ENCODE data around the gene CPA4. TPM values are rescaled to one million over a fixed set of nuclear protein-coding genes. Genes with fewer than 3 reads are reported as not detected.

Gene CPA4
- polyA plus RNA-seq, 12 donors, result 1.1 to 10.0 (median 2.1) TPM; not detected in 2

GRCh38 chr7:130274296-130274695, 18.7 kb upstream of the CPA4 start:
- no peak for DNase-seq

- DNase-seq, result peak; percentile 31
Measured at GRCh38 chr7:130274983-130275591, 17.9 kb upstream of the CPA4 start.

DNA sequence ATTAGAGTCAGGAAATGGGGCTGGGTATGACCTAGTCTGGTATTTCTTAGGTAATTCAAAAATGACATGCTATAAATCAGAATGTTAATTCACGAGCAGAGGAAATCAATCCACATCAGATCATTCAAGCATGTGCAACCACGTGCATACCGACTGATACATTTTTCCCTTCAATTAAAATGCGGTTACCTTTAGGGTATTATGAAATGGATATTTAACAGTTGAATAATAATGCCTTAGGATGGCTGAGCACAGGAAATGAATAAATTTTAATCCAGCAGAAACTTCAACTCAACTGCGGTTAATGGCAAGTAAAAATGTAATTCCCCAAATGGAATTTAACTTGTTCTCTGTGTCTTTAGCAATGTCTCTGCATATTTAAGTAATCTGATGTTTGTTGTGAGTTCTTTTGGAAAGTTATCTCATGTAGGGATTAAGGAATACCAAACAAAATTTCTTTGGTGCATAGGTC, 17.1 kb upstream of the CPA4 start:
- peak; percentile 35 for DNase-seq

DNA sequence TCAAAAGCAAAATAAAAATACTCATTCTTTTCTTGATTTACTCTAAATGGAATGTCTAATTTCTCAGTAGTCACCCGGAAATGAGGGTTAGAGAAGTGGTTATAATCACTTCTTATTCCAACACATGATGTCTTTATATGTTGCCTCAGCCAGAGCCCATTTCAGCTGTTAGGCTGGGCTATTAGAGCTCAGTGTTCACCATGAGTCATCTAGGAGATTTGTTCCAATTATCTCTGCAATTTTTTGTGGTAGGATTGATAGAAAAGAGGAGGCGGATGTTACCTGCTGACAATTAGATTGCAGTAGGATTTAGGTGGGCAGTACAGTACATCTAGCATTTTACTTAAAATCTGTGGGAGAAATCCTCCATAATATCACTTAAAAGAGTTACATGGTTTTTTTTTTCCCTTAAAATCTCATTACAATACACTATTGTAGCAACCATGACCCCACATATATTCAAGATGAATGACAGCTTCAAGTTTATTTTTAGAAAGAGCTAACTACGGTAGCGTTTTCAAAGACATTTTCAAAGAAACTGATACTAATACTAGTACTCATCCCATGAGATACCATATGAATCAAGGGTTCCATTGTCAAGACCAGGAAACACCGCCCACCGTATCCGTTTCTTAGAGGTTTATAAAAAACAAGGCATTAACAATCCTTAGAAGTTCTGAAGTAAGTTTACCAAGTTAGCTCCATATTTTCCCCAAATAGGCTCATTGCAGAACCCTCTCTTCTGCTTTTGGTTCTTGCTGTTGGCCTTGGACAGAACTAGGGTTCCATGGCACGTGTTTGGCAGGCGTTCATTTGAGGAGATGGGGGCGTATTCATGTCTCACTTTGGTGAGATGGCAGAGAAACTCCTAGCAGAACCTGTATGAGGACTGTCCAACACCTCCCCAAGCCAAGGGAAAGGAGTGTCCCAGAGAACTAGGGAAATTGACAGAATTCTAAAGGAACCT, 15.9 kb upstream of the CPA4 start:
- DNase-seq, result peak; percentile 43

GRCh38 chr7:130277763-130278643, 15.0 kb upstream of the CPA4 start:
- peak; percentile 85 for DNase-seq

- DNase-seq, result peak; percentile 92
Measured at GRCh38 chr7:130278860-130279259, 14.1 kb upstream of the CPA4 start.

- peak; percentile 51 for DNase-seq
Measured at GRCh38 chr7:130279286-130279685, 13.7 kb upstream of the CPA4 start.

GRCh38 chr7:130279906-130280305, 13.1 kb upstream of the CPA4 start:
- DNase-seq, result no peak

DNA sequence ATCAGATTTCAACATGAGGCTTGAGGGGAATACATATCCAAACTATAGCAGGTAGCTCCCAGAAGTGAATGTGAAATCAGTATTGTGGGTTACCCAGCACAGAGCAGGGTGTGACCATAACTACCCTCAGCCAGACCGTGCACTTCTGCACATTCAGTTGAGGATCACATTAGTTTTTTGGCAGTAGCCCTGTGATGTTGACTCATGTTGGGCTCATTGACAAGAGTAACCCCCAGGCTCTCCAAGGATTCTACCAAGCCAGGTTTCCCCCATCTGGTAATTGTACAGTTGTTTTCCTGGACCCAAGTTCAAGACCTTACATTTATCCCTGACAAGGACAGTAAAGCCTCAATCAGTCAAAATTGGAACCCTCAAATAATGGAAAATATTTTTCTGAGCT, 11.7 kb upstream of the CPA4 start:
- DNase-seq, result peak; percentile 93

DNA sequence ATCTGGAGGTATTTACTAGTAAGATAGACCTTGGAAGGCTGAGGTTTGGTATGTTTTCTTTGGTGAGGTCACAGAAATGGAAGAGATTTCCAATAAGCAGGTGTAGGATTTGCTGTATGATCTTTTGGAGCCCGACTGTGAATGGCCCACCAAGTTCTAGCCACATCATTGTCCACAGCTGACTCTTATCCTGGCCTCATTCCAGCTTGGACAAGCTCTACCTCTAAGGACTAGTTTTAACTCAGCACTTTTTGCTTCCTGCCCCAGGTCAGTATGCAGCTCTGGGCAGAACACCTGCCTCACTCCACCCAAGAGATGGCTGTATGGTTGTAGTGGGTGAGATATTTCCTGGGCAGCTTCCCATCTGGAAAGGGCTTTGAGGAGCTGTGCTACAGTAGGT, 6.1 kb upstream of the CPA4 start:
- no peak for DNase-seq

DNA sequence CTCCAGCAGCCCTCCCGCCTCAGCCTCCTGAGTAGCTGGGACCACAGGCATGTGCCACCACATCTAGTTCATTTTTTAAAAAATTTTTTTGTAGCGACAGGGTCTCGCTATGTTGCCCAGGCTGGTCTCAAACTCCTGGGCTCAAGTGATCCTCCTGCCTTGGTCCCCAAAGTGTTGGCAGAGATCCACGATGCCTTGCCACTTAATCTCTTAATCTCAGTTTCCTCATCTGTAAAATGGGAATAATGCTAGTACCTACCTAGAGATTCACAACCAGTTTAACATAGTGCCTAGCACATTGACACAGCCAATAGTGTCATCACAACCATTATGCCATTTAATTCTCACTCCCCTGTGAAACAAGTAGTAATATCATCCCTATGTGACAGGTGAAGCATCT, 4.8 kb upstream of the CPA4 start:
- DNase-seq, result no peak

GRCh38 chr7:130288829-130289228, 4.1 kb upstream of the CPA4 start:
- DNase-seq, result no peak

- DNase-seq, result no peak
Measured at GRCh38 chr7:130289478-130289877, 3.5 kb upstream of the CPA4 start.

DNA sequence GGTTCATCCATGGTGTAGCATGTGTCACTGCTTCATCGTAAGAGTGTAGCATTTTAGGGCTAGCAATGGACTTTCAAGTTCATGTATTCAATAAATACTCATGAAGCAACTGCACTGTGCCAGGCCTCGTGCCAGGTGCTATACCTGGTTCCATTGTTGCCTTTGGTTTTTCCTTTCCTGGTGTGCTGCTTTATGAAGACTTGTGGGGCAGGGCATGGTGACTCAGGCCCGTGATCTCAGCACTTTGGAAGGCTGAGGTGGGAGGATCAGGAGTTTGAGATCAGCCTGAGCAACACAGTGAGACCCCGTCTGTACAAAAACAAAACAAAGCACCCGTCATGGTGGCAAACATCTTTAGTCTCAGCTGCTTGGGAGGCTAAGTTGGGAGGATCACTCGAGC, 2.2 kb upstream of the CPA4 start:
- no peak for DNase-seq

GRCh38 chr7:130293521-130293920, 560 bp downstream of the CPA4 start:
- no peak for DNase-seq

DNA sequence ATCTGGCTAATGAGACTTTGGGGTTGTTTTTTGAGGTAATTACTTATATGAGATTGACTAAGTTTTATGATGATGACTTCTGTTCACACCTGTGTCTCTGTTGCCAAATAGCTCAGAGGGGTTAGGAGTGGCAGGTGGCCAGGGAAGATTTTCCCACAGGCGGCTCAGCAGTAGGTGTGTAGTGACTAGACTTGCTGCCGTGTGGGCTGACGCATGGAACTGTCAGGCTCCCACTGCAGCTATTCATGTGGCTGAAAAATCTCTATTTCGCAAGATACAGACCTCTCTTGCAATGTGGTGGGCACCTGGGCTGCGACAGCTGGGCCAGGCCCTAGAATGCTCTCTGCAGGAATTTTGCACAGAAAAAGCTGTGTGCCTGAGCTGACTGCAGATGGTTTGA, 1.4 kb downstream of the CPA4 start:
- DNase-seq, result no peak

DNA sequence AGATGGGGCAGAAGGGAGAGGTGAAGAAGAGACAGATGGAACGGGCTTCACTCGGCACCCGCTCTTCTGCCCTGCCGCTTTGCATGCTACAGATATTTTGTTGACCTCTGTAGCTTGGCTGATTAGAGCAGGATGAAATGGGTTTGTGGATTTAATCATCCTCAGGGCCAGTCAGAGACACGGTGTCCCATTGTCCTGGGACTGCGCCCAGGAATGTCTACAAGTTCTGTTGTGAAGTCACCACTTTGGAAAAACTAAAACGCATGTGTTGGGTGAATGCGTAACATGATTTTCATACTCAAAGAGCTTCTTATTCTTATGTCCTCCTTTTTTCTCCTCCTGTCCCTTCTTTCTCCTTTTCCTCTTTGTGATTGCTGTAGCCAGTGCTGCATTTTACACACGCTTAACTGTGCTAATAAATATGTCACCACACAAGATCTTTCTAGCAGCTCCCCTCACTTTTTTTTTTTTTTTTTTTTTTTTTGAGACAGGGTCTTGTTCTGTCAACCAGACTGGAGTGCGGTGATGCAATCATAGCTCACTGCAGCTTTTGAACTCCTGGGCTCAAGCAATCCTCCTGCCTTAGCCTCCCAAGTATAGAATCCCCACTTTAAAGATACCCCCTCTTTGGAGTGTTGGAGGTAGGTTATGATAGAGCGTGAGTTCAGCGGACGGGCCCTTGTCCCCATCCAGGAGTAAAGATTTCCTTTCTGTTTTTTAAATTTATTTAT, 3.4 kb downstream of the CPA4 start:
- DNase-seq, result no peak

DNA sequence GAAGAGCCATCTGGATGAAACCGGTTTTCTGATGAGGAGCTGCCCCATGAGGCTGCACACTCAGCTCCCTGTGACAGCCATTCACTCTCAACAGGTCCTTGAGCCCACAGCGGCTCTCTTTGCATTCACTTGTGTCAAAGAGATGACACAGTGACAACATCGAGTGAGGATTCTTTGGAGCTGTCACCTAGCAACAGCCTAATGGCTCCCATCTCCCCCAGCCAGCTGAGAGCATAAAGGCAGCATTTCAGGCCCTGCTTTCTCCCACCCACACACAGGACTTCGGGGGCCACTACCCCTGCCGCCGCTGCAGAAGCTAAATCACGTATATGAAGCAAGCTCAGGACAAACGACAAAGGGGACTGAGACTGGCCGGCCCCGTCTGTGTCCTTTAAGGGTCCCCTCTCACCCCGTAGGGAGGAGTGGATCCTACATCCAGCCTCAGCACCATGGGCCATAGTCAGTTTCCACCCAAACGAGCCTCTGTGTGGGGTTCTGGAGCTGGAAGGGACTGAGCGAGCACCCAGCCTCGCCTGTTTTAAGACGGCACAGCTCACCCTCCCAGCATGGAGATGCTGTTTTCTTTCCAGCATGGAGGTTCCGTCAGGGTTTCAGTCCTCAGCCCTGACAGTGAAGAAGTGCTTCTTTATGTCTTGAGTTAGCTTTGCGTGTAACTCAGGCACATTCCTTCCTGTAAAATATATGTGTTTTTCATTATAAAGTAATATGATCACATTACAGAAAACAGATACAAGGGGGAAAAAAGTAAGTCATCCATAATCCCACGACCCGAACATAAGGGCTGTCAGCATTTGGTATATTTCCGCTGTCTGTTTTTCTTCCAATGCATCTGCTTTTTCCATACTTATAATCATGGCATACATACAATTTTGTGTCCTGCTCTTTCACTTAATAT, 4.9 kb downstream of the CPA4 start:
- peak; percentile 85 for DNase-seq

- DNase-seq, result no peak
Measured at GRCh38 chr7:130298544-130299326, 5.8 kb downstream of the CPA4 start.

Measured in muscle of arm (tissue), 12 donors.